ENCODE measurements around the gene HBA2. TPM values are rescaled to one million over a fixed set of nuclear protein-coding genes. Genes with fewer than 3 reads are reported as not detected.
"Not testable (repeated sequence)": the region's sequence is repeated elsewhere in the genome, so short reads cannot be mapped to it uniquely, and the experiment has no call there.

Gene HBA2
- total and polyA plus RNA-seq, 9 of the 15 experiments (the other 6 are each of a cell fraction or from before 2014, with no cell fraction given) = 40.4 to 853 (median 286) TPM

DNA sequence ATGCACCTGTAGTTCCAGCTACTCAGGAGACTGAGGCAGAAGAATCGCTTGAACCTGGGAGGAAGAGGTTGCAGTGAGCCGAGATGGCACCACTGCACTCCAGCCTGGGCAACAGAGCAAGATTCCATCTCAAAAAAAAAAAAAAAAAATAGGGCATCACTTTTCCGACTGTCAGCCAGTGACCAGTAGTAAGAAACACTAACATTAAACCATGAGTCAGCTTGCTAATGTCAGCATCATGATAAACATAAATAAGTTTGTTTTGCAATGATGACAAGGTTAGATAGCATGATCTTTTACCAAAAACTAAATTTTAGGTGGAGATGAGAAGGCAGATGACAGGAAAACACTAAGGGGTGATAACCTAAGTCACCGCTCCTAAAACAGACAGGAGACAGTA, 36.7 kb downstream of the HBA2 start:
- intact Hi-C loops (cut with micrococcal nuclease); CTCF ChIA-PET (ENCODE audit: low intra/inter-chr PET ratio); DNase-seq (ENCODE audit: extremely low read depth in 1 of 4, low spot score in 3 of 4); H3K4me3 ChIP-seq; H3K9ac ChIP-seq (ENCODE audit: insufficient read depth in 1 of 2, low read depth in 2 of 2, low read length in 2 of 2); H3K9me3 ChIP-seq (replicated peaks; ENCODE audit: control insufficient read depth, insufficient read depth, low read depth, low read length); H4K20me1 ChIP-seq (replicated peaks; ENCODE audit: control insufficient read depth, insufficient read depth, low read length); ATAC-seq; H3K27me3 ChIP-seq (ENCODE audit: control insufficient read depth in 2 of 2, insufficient read depth in 2 of 2, low read length in 2 of 2); H3K9me1 ChIP-seq (ENCODE audit: control insufficient read depth, insufficient read depth, low read length); H2AFZ ChIP-seq (ENCODE audit: low read depth, low read length); H3K4me1 ChIP-seq (replicated peaks in 1 of 2; ENCODE audit: control insufficient read depth in 2 of 2, insufficient read depth in 2 of 2, low read length in 2 of 2); FAIRE-seq; BruUV-seq (replicated peaks); H3K27ac ChIP-seq (ENCODE audit: extremely low read depth, low read depth, low read length); H3K4me2 ChIP-seq (ENCODE audit: insufficient read depth, low read length); in situ Hi-C loops (cut with MboI): not testable (repeated sequence)
- TF ChIP-seq ZNF316 (IDR thresholded peaks at IDR 0.05) = 0 out of 2 replicates have a peak, but pooled peaks have one; percentile 11
- Histone ChIP-seq H3K79me2 (ENCODE audit: control insufficient read depth, insufficient read depth, low read length) (peaks cover 37% of the 10 kb centered on the region), H3K36me3 (ENCODE audit: control insufficient read depth, insufficient read depth, low read length) (peaks cover 92% of the 10 kb centered on the region)
- POLR2A ChIA-PET = interaction anchor here (0.7 to 1.2 kb wide), 3 partner anchors 14 to 23 kb away, joined by 4 to 5 read pairs (median 4); no protein-coding TSS in a partner anchor
- 83% methylated on average over 3 of the region's 4 CpGs for WGBS (ENCODE audit: insufficient coverage, low coverage, missing lambda C conversion rate)

DNA sequence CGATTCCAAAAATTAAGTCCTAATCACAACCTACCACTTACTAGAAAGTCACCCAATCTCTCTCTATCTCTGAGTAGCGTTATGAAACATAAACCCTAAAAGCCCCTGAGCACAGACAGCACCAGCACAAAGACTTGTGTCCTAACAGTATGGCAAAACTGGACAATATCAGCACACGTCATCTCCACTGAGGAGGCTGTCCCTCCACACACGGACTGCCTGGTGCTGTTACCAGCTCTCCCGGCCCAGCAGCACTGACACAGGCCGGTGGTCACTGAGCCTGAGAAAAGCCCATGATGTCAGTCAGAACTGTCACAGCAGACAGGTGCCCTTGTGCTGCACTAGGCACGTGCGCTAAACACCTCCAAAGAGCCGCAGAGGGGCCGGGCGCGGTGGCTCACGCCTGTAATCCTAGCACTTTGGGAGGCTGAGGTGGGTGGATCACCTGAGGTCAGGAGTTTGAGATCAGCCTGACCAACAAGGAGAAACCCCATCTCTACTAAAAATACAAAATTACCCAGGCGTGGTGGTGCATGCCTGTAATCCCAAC, 39.0 kb downstream of the HBA2 start:
- Histone ChIP-seq H3K36me3 (ENCODE audit: control insufficient read depth, insufficient read depth, low read length) (peaks cover 92% of the 10 kb centered on the region), H3K9ac (ENCODE audit: insufficient read depth in 1 of 2, low read depth in 2 of 2, low read length in 2 of 2) (peak overlapping the region in 1 of 2 experiments; percentile 76; a peak in 2 of 4 replicates), H3K79me2 (ENCODE audit: control insufficient read depth, insufficient read depth, low read length) (peaks cover 48% of the 10 kb centered on the region)
- H4K20me1 ChIP-seq (replicated peaks; ENCODE audit: control insufficient read depth, insufficient read depth, low read length); intact Hi-C loops (cut with micrococcal nuclease); CTCF ChIA-PET (ENCODE audit: low intra/inter-chr PET ratio); H3K4me2 ChIP-seq (ENCODE audit: insufficient read depth, low read length); H3K9me1 ChIP-seq (ENCODE audit: control insufficient read depth, insufficient read depth, low read length); in situ Hi-C loops (cut with MboI); BruUV-seq (replicated peaks); H2AFZ ChIP-seq (ENCODE audit: low read depth, low read length); H3K4me3 ChIP-seq; FAIRE-seq; DNase-seq (ENCODE audit: extremely low read depth in 1 of 4, low spot score in 3 of 4); H3K27me3 ChIP-seq (ENCODE audit: control insufficient read depth in 2 of 2, insufficient read depth in 2 of 2, low read length in 2 of 2); H3K27ac ChIP-seq (ENCODE audit: extremely low read depth, low read depth, low read length); POLR2A ChIA-PET; H3K9me3 ChIP-seq (replicated peaks; ENCODE audit: control insufficient read depth, insufficient read depth, low read depth, low read length); ATAC-seq; H3K4me1 ChIP-seq (replicated peaks in 1 of 2; ENCODE audit: control insufficient read depth in 2 of 2, insufficient read depth in 2 of 2, low read length in 2 of 2): not testable (repeated sequence)
- WGBS (ENCODE audit: insufficient coverage, low coverage, missing lambda C conversion rate) = 82% methylated on average over 11 of the region's 14 CpGs
